Neural crest cell (in vitro differentiated cells): Measurements from ENCODE around the gene IFT80. TPM values are rescaled to one million over a fixed set of nuclear protein-coding genes. Genes with fewer than 3 reads are reported as not detected.

Experiments
- DNase-seq: peaks from one replicate; pipeline ENCODE4 v3.0.0; 2021; ENCODE audit warnings: low read depth, mixed read lengths, low spot score
- H3K27ac Mint-ChIP-seq: one replicate; pipeline ENCODE4 v1.8.0; 2021; ENCODE audit warnings: mild to moderate bottlenecking, mixed read lengths; ENCODE audit not compliant: unreplicated experiment
- H3K27me3 Mint-ChIP-seq: 2 replicates; pipeline ENCODE4 v1.8.0; 2021; ENCODE audit warnings: low read depth, mild to moderate bottlenecking, mixed read lengths
- H3K36me3 Mint-ChIP-seq: 2 replicates; pipeline ENCODE4 v1.8.0; 2021; ENCODE audit warnings: low read depth, mild to moderate bottlenecking, mixed read lengths
- H3K4me1 Mint-ChIP-seq: 2 replicates; pipeline ENCODE4 v1.8.0; 2021; ENCODE audit warnings: mixed read lengths
- H3K4me3 Mint-ChIP-seq: one replicate; pipeline ENCODE4 v1.8.0; 2021; ENCODE audit warnings: mild to moderate bottlenecking, mixed read lengths
- H3K9me3 Mint-ChIP-seq: 2 replicates; pipeline ENCODE4 v1.8.0; 2021; ENCODE audit warnings: mixed read lengths
- CTCF ChIP-seq: fragments of 200-600 bp; sonication (generic); conservative IDR thresholded peaks from 2 replicates; pipeline ENCODE4 v1.5.0; 2021; ENCODE audit warnings: antibody characterized with exemption, mild to moderate bottlenecking
- long read RNA-seq: library from polyadenylated mRNA; unstranded; transcript quantifications from one replicate; pipeline ENCODE4 v2.0.0, GENCODE V29; 2020
- total RNA-seq: library from RNA; stranded (reverse); gene quantifications from 2 replicates; pipeline ENCODE4 v1.2.1, GENCODE V29; 2021

IFT80 gene
- total RNA-seq: 38.4 and 45.7 TPM in 2 replicates
- long read RNA-seq, full-length matches to known transcripts: 41 of 93 reads
- long read RNA-seq, partial matches to known transcripts: 16 of 93 reads
- long read RNA-seq, other reads (novel, unspliced or antisense): 36 of 93 reads

GRCh38 chr3:160399125-160400029, at the start of gene IFT80, which contains the start of gene SMC4:
Gene IFT80 (minus strand): TSS chr3:160399225. CDS start chr3:160384600, 14,625 bp downstream.
Gene SMC4 (plus strand): TSS chr3:160399650. CDS start chr3:160400827, 1,177 bp downstream.
- TF ChIP-seq CTCF: no peak
- Mint-ChIP-seq H3K4me3 (peak within 1 kb of the TSS; percentile 96), H3K27me3 (peaks cover 11% of the 10 kb centered on the region), H3K4me1 (peaks cover 54% of the 10 kb centered on the region), H3K9me3 (no peaks in the 10 kb centered on the region), H3K36me3 (peaks cover 4% of the 10 kb centered on the region), H3K27ac (peak within 1 kb of the TSS; percentile 98)
- DNase-seq: peak; percentile 87

GRCh38 chr3:160447544-160447943, 48.5 kb upstream of the IFT80 start:
- Mint-ChIP-seq H3K36me3 (peaks cover 30% of the 10 kb centered on the region), H3K27me3 (no peaks in the 10 kb centered on the region), H3K27ac (no peak overlapping the region), H3K9me3 (no peaks in the 10 kb centered on the region), H3K4me1 (peaks cover 40% of the 10 kb centered on the region), H3K4me3 (peak overlapping the region; percentile 72)
- no peak for TF ChIP-seq CTCF
- DNase-seq: no peak

GRCh38 chr3:160446522-160447056, 47.6 kb upstream of the IFT80 start:
- TF ChIP-seq CTCF: no peak
- DNase-seq: no peak
- H3K4me3 Mint-ChIP-seq: peak overlapping the region; percentile 70
- H3K36me3 Mint-ChIP-seq: peaks cover 37% of the 10 kb centered on the region
- H3K4me1 Mint-ChIP-seq: peaks cover 40% of the 10 kb centered on the region
- no peaks in the 10 kb centered on the region for H3K9me3 Mint-ChIP-seq
- no peak overlapping the region for H3K27ac Mint-ChIP-seq
- no peaks in the 10 kb centered on the region for H3K27me3 Mint-ChIP-seq

- peak overlapping the region; percentile 66 for H3K4me3 Mint-ChIP-seq
- DNase-seq: no peak
- H3K27ac Mint-ChIP-seq: no peak overlapping the region
- no peak for TF ChIP-seq CTCF
- H3K27me3 Mint-ChIP-seq: no peaks in the 10 kb centered on the region
- peaks cover 40% of the 10 kb centered on the region for H3K36me3 Mint-ChIP-seq
- no peaks in the 10 kb centered on the region for H3K9me3 Mint-ChIP-seq
- peaks cover 40% of the 10 kb centered on the region for H3K4me1 Mint-ChIP-seq
Observed at GRCh38 chr3:160445854-160446253, 46.8 kb upstream of the IFT80 start.

GRCh38 chr3:160444411-160444810, 45.4 kb upstream of the IFT80 start:
- Mint-ChIP-seq H3K9me3 (no peaks in the 10 kb centered on the region), H3K4me3 (peak overlapping the region; percentile 56), H3K27ac (no peak overlapping the region), H3K4me1 (peaks cover 31% of the 10 kb centered on the region), H3K36me3 (peaks cover 50% of the 10 kb centered on the region), H3K27me3 (no peaks in the 10 kb centered on the region)
- TF ChIP-seq CTCF: no peak
- DNase-seq: no peak
